ENCODE results near the gene WNK2. TPM values are rescaled to one million over a fixed set of nuclear protein-coding genes. Genes with fewer than 3 reads are reported as not detected.

The WNK2 gene
- total RNA-seq, 1 donor from 2014 or later: 6.2 TPM

DNA sequence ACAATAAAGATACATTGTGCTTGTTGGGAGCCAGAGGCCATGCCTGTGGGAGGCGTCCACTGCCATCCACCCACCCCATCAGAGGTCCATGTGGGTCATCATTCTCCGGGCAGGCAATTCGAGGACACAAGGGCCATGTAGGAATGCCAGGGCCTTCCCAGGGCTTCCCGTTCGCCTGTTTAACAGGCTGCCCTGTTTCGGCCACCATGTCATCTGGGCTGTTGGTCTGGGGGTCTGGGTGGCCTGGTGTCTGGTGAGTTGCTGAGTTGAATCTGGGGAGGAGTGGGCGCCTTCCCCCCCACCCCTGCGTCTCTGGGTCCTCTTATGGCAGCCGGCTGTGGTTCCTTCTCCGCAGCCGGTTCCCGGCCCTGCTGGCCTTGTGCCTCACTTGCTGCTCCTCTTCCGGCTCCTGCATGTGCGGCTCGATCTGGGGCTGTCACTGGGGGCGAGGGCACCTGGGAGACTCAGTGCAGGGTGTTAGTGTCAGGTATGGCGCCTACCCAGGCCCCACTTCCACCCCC is 117.4 kb downstream of the WNK2 start:
- peaks cover 9% of the 10 kb centered on the region for H3K36me3 Mint-ChIP-seq
- no peak for DNase-seq (ENCODE audit: low spot score)
- no peak overlapping the region for H3K4me3 ChIP-seq
- no peaks in the 10 kb centered on the region for H3K79me2 ChIP-seq (ENCODE audit: low read depth)
- no peaks in the 10 kb centered on the region for H3K4me1 ChIP-seq
- H3F3A ChIP-seq (ENCODE audit: low read depth): no peaks in the 10 kb centered on the region
- no peaks in the 10 kb centered on the region for H3K27me3 ChIP-seq
- no peaks in the 10 kb centered on the region for H3K9me3 ChIP-seq (ENCODE audit: low read depth)
- H4K20me1 ChIP-seq (ENCODE audit: low read depth): no peaks in the 10 kb centered on the region
- no peak overlapping the region for H3K27ac Mint-ChIP-seq
- no peak overlapping the region for H2AFZ ChIP-seq (replicated peaks)
- H3K27ac ChIP-seq: no peak overlapping the region
- TF ChIP-seq EZH2phosphoT487 (IDR thresholded peaks at IDR 0.05) (no peak), CTCF (IDR thresholded peaks at IDR 0.05) (no peak), EZH2 (IDR thresholded peaks at IDR 0.05) (no peak)
- peaks cover 14% of the 10 kb centered on the region for H3K4me1 Mint-ChIP-seq
- H3K9me3 Mint-ChIP-seq: no peaks in the 10 kb centered on the region
- H3K36me3 ChIP-seq: no peaks in the 10 kb centered on the region
- H3K9ac ChIP-seq: no peak overlapping the region
- no peak overlapping the region for H3K4me3 Mint-ChIP-seq
- peaks cover 4% of the 10 kb centered on the region for H3K27me3 Mint-ChIP-seq (ENCODE audit: insufficient read depth, low read depth)
- no peak overlapping the region for H3K4me2 ChIP-seq

DNA sequence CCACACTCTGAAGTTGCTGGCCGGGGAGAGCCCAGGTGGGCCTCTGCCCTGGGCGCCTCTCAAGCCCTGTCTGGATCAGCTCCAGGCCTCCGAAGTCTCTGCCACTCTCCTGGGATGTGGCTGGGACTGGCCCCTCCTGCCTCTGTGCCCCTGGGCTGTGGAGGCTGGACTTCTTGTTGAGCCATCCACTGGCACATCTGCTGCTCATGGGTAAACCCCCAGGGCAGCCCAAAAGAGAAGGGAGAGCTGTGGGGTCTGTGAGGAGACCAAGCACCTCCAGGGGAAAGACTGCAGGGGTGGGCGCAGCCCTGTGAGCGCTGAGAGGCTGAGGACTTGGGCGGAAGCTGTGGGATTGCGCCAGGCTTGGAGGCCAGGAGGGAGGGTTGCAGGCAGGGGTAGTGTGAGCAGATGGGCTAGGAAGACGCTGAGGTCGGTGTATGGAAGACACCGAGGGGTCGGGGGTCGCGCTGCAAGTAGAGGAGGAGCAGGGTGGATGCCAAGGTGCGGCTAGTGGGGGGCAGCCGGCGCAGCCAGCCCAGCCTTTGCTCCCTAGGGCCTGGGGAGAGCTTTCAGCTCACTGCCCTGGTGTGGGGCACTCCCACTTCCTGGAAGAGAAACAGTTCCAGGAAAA is 118.1 kb downstream of the WNK2 start:
- Histone ChIP-seq H3F3A (ENCODE audit: low read depth) (no peaks in the 10 kb centered on the region), H3K4me2 (no peak overlapping the region), H3K27me3 (no peaks in the 10 kb centered on the region), H3K36me3 (no peaks in the 10 kb centered on the region), H3K4me1 (no peaks in the 10 kb centered on the region), H4K20me1 (ENCODE audit: low read depth) (no peaks in the 10 kb centered on the region), H3K9me3 (ENCODE audit: low read depth) (no peaks in the 10 kb centered on the region), H2AFZ (replicated peaks) (no peak overlapping the region), H3K9ac (no peak overlapping the region), H3K27ac (no peak overlapping the region), H3K4me3 (no peak overlapping the region), H3K79me2 (ENCODE audit: low read depth) (no peaks in the 10 kb centered on the region)
- H3K9me3 Mint-ChIP-seq: no peaks in the 10 kb centered on the region
- TF ChIP-seq CTCF (IDR thresholded peaks at IDR 0.05) (no peak), EZH2phosphoT487 (IDR thresholded peaks at IDR 0.05) (no peak), EZH2 (IDR thresholded peaks at IDR 0.05) (no peak)
- no peak overlapping the region for H3K4me3 Mint-ChIP-seq
- DNase-seq (ENCODE audit: low spot score): no peak
- H3K36me3 Mint-ChIP-seq: peaks cover 10% of the 10 kb centered on the region
- peak overlapping the region; percentile 33 for H3K27ac Mint-ChIP-seq
- H3K4me1 Mint-ChIP-seq: peaks cover 20% of the 10 kb centered on the region
- peaks cover 4% of the 10 kb centered on the region for H3K27me3 Mint-ChIP-seq (ENCODE audit: insufficient read depth, low read depth)

DNA sequence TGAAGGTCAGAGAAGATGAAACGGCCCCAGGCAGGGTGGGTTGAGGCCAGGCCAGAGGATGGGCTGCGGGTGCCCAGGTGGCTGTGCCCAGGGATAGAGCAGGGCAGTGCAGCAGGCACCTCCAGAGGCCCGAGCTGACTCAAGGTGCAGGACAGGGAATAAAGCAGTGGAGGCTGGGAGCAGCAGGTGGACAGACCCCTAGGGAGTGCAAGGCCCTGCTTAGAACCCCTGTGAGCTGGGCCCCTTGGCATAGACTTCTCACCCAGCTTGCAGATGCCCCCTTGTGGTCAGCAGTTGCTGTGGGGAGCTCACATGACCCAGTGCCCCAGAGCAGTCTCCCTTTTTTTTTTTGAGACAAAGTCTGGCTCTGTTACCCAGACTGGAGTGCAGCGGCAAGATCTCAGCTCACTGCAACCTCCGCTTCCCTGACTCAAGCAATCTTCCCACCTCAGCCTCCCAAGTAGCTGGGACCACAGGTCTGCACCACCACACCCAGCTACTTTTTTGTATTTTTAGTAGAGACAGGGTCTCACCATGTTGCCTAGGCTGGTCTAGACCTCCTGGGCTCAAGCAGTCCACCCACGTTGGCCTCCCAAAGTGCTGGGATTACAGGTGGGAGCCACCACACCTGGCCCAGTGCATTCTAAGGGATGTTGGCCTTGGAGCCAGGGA is 118.8 kb downstream of the WNK2 start:
- Mint-ChIP-seq H3K9me3 (no peaks in the 10 kb centered on the region), H3K4me1 (peaks cover 23% of the 10 kb centered on the region), H3K27me3 (ENCODE audit: insufficient read depth, low read depth) (peaks cover 4% of the 10 kb centered on the region), H3K36me3 (peaks cover 7% of the 10 kb centered on the region), H3K4me3 (no peak overlapping the region), H3K27ac (no peak overlapping the region)
- no peaks in the 10 kb centered on the region for H3K36me3 ChIP-seq
- H3K9me3 ChIP-seq (ENCODE audit: low read depth): no peaks in the 10 kb centered on the region
- TF ChIP-seq CTCF (IDR thresholded peaks at IDR 0.05) (peak; percentile 61), EZH2phosphoT487 (IDR thresholded peaks at IDR 0.05) (no peak), EZH2 (IDR thresholded peaks at IDR 0.05) (no peak)
- no peaks in the 10 kb centered on the region for H4K20me1 ChIP-seq (ENCODE audit: low read depth)
- H3K4me2 ChIP-seq: no peak overlapping the region
- no peaks in the 10 kb centered on the region for H3K79me2 ChIP-seq (ENCODE audit: low read depth)
- no peaks in the 10 kb centered on the region for H3F3A ChIP-seq (ENCODE audit: low read depth)
- H3K9ac ChIP-seq: no peak overlapping the region
- H3K4me1 ChIP-seq: no peaks in the 10 kb centered on the region
- H3K4me3 ChIP-seq: no peak overlapping the region
- no peak overlapping the region for H2AFZ ChIP-seq (replicated peaks)
- H3K27me3 ChIP-seq: no peaks in the 10 kb centered on the region
- DNase-seq (ENCODE audit: low spot score): peak; percentile 75
- no peak overlapping the region for H3K27ac ChIP-seq

Measured in neural progenitor cell (in vitro differentiated cells).